ENCODE data around the gene ICE1. TPM values are rescaled to one million over a fixed set of nuclear protein-coding genes. Genes with fewer than 3 reads are reported as not detected.
"Not testable (repeated sequence)": the region's sequence is repeated elsewhere in the genome, so short reads cannot be mapped to it uniquely, and the experiment has no call there.

The ICE1 gene
- total RNA-seq, 1 donor from 2014 or later = 47.5 TPM

DNA sequence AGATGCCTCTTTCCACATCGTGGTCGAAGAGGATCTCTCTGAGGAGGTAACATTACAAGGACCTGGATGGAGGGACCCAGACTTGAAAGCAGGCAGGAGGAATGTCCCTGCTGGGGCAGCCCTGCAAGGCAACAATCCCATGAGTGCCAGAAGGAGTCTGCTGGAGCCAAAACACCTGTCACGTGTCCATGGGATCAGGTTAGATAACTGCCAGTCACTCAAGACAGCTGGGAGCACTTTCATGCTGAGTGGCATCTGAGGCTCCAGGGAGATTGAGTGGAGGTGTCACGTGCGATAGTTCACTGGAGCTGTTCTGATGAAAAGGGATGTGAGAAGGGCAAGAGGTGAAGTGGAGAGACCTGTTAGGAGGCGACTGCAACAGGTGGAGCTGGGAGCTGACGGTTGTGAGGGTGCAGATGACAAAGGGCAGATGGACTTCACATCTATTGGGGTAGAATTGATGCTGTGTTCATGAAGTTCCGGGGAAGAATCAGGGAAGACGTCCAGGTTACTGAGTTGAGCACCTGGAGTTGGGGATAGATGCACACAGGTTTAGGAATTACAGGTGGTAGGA is 68.4 kb downstream of the ICE1 start:
- peak; percentile 43 for DNase-seq

GRCh38 chr5:5492087-5492933 is 69.8 kb downstream of the ICE1 start:
- peak; percentile 75 for DNase-seq

GRCh38 chr5:5492934-5493271 is 70.4 kb downstream of the ICE1 start:
- DNase-seq = not testable (repeated sequence)

- peak; percentile 59 for DNase-seq
Observed at GRCh38 chr5:5494489-5495402, 72.3 kb downstream of the ICE1 start.

DNA sequence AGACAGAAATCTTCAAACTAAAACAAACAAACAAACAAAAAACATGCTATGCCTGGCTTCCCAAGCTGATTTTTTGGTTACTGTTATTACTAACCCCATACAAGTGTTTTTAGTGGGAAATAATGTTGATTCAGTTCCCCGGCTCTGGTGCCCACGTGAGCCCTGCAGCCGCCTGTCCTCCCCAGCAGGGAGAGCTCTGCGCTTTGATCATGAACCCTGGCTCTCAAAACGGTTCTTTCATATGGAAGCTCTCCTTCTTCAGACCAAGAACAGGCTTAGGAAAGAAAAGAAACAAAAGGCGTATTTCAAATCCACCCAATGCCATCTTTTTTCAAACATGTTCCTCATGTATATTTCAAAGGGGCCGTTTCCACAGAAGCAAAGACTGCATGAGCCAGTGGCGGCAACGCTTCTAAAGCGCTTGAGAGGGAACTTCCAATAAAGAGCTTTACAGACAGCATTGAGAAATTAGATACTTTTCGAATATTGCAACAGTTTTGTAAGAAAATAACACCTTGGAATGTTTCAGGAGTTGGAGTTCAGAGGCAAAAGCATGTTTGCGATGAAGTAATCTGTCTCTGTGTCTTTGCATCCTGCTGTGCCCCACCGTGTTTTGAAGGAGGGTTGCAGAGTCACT is 74.8 kb downstream of the ICE1 start:
- DNase-seq = peak; percentile 81

DNA sequence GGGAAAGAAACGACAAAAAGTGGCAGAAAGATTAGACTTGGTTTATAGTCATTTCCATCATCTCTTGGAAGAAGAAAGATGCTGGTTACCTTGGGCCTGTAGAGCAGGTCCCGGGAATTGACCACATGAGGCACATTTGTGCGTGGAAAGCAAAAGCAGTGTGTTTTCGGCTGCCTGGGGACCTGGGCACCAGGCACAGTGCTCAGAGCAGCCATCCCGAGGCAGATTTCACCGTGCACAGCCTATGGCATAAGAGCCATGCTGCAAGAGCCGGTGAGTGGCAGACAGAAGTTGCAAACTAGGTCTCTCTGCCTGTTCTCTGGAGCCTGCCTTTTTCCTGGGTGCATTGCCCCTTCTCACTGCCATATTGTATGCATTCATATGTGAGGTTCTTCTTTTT is 77.0 kb downstream of the ICE1 start:
- no peak for DNase-seq

DNA sequence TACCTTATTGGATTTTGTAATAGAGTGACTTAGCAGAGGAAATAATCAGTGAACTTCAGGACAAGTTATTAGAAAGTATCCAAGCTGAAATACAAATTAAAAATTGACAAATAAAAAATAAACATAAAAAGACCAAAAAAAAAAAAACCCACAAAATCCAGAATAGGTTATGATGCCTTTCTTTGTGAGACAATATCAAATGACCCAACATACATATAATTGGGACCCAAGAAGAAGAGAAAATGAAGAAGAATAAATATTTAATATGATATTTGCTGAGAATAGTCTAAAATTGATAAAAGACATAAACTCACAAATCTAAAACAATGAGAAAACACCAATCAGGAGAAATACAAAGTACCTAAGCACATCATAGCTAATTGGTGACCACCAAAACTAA is 81.8 kb downstream of the ICE1 start:
- no peak for DNase-seq

DNA sequence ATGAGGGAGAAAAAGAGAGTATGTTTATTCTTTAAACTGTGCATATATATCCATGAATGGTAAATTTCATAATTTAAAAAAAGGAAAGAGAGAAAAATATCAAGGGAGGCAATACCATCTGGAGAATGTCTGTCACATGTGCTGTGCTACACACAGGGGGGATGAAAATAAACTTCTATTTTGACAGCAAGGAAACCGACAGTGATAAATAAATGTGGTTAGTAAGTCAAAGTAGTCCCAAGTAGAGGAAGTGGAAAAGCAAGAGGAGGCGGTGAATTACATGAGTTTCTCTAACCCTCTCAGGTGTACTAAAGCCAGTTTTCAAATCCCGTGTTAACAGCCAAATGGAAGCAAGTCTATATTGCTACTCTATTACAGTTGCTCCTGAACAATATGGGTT is 83.3 kb downstream of the ICE1 start:
- DNase-seq = no peak

- DNase-seq = no peak
Observed at GRCh38 chr5:5508391-5508790, 85.9 kb downstream of the ICE1 start.

DNA sequence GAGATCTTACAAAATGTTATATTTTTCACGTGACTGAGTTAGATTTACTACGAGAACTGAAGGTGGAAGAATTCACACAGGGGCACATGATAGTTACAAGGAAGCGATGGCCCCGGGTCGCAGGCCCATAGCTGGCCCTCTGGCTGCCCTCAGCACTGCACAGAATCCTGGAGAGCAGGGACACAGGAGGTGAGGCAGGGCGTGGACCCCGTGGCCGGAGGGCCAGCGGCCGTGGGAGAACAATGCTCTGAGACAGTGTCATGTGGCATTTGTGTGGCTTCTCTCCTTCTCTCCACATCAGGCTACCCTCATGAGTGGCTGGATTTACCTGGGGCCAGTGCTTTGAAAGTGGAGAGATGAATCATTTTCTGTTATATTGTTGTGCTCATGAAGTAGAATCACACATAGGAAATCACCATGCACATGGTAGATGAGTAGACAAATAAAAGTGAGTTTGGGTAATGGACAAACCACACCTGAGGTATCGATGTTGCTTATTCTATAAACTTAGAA is 89.5 kb downstream of the ICE1 start:
- DNase-seq = no peak

DNA sequence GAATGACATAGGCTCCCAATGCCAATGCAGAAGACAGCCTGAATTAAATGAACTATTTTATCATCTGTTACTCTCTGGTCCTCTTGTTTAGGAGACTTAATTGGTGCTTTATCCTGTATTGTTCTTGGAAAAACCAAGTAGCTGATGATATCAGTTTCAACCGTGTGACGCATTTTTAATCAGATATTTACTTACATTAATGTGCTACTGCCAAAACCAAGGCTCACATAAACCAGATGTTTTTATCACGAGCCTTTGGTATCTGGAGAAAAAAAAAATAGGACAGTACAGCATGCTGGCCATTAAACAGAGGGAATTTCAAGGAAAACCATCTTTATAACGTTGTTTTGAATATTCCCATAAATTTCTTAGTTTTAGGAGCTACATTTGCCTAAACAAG is 90.1 kb downstream of the ICE1 start:
- DNase-seq = no peak

DNA sequence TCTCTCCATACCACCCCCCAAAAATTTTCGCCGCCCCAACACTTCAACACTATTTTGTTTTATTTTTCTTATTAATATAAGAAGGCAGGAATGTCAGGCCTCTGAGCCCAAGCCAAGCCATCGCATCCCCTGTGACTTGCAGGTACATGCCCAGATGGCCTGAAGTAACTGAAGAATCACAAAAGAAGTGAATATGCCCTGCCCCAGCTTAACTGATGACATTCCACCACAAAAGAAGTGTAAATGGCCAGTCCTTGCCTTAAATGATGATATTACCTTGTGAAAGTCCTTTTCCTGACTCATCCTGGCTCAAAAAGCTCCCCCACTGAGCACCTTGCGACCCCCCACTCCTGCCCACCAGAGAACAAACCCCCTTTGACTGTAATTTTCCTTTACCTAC is 98.1 kb downstream of the ICE1 start:
- DNase-seq = not testable (repeated sequence)

DNA sequence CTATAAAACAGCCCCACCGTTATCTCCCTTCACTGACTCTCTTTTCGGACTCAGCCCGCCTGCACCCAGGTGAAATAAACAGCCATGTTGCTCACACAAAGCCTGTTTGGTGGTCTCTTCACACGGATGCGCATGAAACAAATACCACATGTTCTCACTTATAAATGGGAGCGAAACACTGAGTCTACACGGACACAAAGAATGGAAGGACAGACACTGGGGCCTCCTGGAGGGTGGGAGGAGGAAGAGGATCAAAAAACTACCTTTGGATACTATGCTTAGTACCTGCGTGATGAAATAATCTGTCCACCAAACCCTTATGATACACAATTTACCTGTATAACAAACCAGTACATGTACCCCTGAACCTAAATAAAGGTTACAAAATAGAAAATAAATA is 98.6 kb downstream of the ICE1 start:
- DNase-seq = no peak

GRCh38 chr5:5521478-5521877 is 99.0 kb downstream of the ICE1 start:
- DNase-seq = no peak

DNA sequence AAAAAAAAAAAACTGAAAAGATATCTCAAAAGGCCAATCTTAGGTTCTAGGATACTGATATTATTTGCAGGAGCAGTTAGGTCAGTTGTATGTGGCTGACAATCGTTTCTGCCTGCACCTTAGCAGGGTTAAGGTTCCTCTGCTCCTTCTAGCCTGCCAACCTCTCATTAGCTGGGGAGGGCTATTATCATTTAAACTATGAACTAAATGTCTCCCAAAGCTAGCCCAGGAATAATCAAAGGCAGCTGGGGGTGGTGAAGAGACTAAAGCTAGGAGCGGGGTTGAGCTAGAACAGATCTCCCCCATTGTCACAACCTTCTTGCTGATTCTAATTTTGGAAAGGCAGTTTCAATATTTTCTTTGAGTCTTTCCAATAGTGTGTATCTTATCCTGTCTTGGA is 99.9 kb downstream of the ICE1 start:
- DNase-seq = no peak

DNA sequence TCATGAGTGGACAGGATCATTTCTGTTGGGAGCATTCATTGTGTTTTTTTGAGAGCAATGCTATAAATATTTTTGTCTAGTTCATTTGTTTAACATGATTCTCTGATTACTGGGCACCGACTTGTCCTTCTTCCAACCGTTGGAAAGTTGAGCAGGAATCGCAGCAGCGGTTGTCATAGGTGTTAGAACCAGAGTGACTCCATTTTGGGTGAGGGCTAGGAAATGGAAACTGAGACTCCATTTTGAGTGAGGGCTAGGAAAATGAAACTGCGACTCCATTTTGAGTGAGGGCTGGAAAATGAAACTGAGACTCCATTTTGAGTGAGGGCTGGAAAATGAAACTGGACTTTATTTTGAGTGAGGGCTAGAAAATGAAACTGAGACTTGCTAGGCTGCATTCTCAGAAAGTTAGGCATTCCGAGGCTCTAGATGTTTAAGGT is 100.6 kb downstream of the ICE1 start:
- no peak for DNase-seq

DNA sequence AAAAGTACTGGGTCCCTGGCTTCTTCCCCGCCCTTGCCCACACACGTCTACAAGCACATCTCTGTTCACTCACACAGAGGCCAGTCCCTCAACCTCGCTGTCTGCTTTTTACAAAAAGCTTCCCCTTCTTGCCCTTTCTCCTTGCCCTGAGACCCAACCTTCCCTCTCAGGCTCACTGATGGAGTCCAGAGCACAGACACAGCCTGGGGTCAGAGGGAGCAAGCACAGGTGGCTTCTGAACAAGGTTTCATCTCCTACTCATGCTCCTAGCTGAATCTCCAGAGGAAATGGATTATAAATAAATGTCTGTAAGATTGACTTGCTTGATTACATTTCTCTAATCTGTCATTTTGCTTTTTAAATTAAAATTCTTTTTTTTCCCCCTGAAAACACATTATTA is 101.8 kb downstream of the ICE1 start:
- no peak for DNase-seq

- DNase-seq = no peak
Observed at GRCh38 chr5:5531371-5531770, 108.9 kb downstream of the ICE1 start.

DNA sequence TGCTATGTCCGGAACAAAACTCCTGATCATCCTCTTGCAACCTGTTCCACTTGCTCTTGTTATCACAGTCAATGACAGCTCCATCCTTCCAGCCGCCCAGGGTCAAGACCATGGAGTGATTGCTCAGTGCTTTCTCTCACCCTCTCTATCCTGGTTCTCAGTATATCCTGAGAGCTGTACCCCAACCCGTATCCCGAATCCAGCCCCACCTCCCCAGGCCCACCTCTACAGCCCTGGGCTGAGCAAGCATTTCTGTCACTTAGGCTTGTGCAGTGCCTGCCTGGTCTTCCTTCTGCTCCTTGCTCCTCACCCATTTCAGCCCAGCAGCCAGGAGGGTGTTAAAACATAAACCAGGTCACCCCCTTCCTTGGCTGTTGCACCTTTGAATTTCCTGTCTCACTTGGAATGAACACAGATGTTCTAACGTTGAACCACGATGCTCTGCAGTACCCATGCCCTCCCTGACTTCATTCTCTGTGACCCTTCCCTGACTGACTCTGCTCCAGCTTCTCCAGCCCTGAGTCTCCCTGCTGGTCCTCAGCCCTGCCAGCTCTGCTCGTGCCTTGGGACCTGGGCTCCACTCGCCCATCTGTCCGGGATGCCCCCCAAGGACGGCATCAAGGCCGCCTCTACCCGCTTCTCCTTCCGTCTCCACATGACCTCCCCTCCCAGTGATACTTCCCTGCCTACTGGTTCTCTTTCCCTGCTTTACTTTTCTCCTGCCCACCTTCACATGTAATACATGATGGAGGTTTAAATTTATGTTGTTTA is 110.0 kb downstream of the ICE1 start:
- DNase-seq = no peak

DNA sequence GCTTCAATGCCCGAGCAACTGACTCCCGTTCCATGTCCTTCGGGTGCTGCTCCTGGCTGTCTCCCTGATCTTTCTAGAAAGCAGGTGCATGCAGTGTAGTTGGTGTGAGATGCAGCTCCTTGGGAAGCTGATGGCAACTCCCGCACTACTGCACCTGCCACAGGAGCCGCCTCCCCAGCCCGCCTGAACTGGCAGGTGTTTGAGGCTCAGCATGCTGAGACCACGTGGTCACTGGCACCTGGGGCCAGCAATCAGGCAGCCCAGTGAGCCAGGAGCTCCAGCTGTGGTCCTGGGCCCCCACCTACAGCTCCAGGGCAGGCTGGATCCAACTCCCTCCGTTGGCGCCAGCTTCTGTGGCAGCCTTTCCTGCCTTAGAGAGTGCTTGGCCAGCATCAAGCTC is 111.5 kb downstream of the ICE1 start:
- DNase-seq = no peak

DNA sequence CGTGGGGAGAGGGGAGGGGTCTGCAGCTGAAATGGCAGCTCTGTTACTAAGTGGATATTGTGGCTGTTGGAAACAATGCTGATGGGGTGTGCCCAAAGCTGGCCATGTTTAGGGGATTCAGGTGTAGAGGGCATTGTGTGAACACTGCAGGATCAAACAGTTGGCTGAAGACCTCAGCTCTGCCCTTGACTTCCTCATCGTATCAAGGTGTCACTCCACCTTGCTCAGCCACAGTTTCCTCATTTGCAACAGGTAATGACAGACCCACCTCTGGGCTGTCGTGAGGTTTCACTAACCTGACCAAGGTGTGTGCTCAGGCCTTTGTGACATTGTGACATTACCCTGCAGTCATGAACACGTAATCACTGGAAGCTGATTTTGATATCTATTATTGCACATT is 111.9 kb downstream of the ICE1 start:
- DNase-seq = no peak

GRCh38 chr5:5536871-5537270 is 114.4 kb downstream of the ICE1 start:
- DNase-seq = no peak

Data from tongue (tissue), 2 donors.